PC-3 (cell line): Measurements from ENCODE around the gene IRF5. TPM values are rescaled to one million over a fixed set of nuclear protein-coding genes. Genes with fewer than 3 reads are reported as not detected.
"Not testable (repeated sequence)": the region's sequence is repeated elsewhere in the genome, so short reads cannot be mapped to it uniquely, and the experiment has no call there.

ENCODE experiments used
- ATAC-seq: fragments of 200-7000 bp; cut with Tn5 transposase; 2 replicates; pipeline ENCODE4 v1.9.1; 2020; ENCODE audit warnings: mild to moderate bottlenecking, moderate library complexity
- BruUV-seq: library from RNA; stranded (reverse); fragments of 400-500 nt; replicated peaks from 2 replicates; lab custom pipeline; 2021; lab: Mats Ljungman, UMichigan
- CTCF ChIA-PET: fragments of 300-600 bp; sonication (Branson Sonifier 250); formaldehyde crosslinking; loops from one replicate; lab custom pipeline; 2022; ENCODE audit warnings: antibody characterized with exemption; lab: Charles Lee
- POLR2A ChIA-PET: fragments of 300-600 bp; sonication (Branson Sonifier 250); formaldehyde crosslinking; loops from one replicate; lab custom pipeline; 2022; ENCODE audit warnings: antibody characterized with exemption; ENCODE audit not compliant: unreplicated experiment; lab: Charles Lee
- DNase-seq: peaks from one replicate; pipeline ENCODE4 v3.0.0-alpha.2; 2015
- H2AFZ ChIP-seq: fragments of 300-600 bp; sonication (generic); 2 replicates; pipeline ENCODE4 v1.6.0; 2016; ENCODE audit warnings: antibody characterized with exemption, low read length
- H3F3A ChIP-seq: fragments of 300-600 bp; sonication (generic); one replicate; pipeline ENCODE4 v1.6.0; 2017; ENCODE audit warnings: antibody characterized with exemption, low read length, control low read depth, mild to moderate bottlenecking; ENCODE audit not compliant: unreplicated experiment
- H3K27ac ChIP-seq: fragments of 300-600 bp; sonication (generic); 2 replicates; pipeline ENCODE4 v1.5.1; 2016; ENCODE audit warnings: mild to moderate bottlenecking, low read length
- H3K27me3 ChIP-seq: fragments of 300-600 bp; sonication (generic); 2 replicates; pipeline ENCODE4 v1.6.1; 2016; ENCODE audit warnings: low read length, mixed read lengths
- H3K36me3 ChIP-seq: fragments of 300-600 bp; sonication (generic); 2 replicates; pipeline ENCODE4 v1.6.1; 2016; ENCODE audit warnings: low read depth, mixed run types, low read length, mixed read lengths
- H3K4me1 ChIP-seq: fragments of 300-600 bp; sonication (generic); 2 replicates; pipeline ENCODE4 v1.5.1; 2016; ENCODE audit warnings: low read length; ENCODE audit not compliant: insufficient read depth
- H3K4me2 ChIP-seq: fragments of 300-600 bp; sonication (generic); 2 replicates; pipeline ENCODE4 v1.6.0; 2016; ENCODE audit warnings: low read length
- H3K4me3 ChIP-seq: fragments of 300-600 bp; sonication (generic); 2 replicates; pipeline ENCODE4 v1.5.1; 2016; ENCODE audit warnings: mild to moderate bottlenecking, low read length, mixed read lengths
- H3K79me2 ChIP-seq: fragments of 300-600 bp; sonication (generic); 2 replicates; pipeline ENCODE4 v1.6.1; 2017; ENCODE audit warnings: low read length, mixed read lengths
- H3K9ac ChIP-seq: fragments of 300-600 bp; sonication (generic); 2 replicates; pipeline ENCODE4 v1.6.0; 2016; ENCODE audit warnings: mild to moderate bottlenecking, low read length
- H3K9me2 ChIP-seq: fragments of 300-600 bp; sonication (generic); replicated peaks from 2 replicates; pipeline ENCODE4 v1.6.1; 2016; ENCODE audit warnings: mixed run types, low read length, mixed read lengths
- H3K9me3 ChIP-seq: fragments of 300-600 bp; sonication (generic); 2 replicates; pipeline ENCODE4 v1.6.1; 2016; ENCODE audit warnings: low read length, mixed read lengths
- H4K20me1 ChIP-seq: fragments of 300-600 bp; sonication (generic); 2 replicates; pipeline ENCODE4 v1.6.1; 2016; ENCODE audit warnings: low read length, mixed read lengths
- CTCF ChIP-seq: fragments of 300-600 bp; sonication (generic); conservative IDR thresholded peaks from 2 replicates; pipeline ENCODE4 v1.5.1; 2017; ENCODE audit warnings: antibody characterized with exemption, low read depth, mild to moderate bottlenecking, low read length
- EZH2 ChIP-seq: fragments of 300-600 bp; sonication (generic); IDR thresholded peaks from one replicate; pipeline ENCODE4 v1.6.1; 2017; ENCODE audit warnings: antibody characterized with exemption, mild to moderate bottlenecking, low read length; ENCODE audit not compliant: unreplicated experiment
- EZH2phosphoT487 ChIP-seq: fragments of 300-600 bp; sonication (generic); IDR thresholded peaks from 2 replicates; pipeline ENCODE4 v1.6.1; 2018; ENCODE audit warnings: mild to moderate bottlenecking, antibody characterized with exemption, low read length, borderline replicate concordance
- intact Hi-C: fragments of 100-400 bp; cut with micrococcal nuclease; formaldehyde crosslinking; loops from 2 replicates; pipeline ENCODE4 v1.9.0; 2023
- total RNA-seq: library from RNA; depleted of rRNA; stranded (reverse); fragments of >200 nt; gene quantifications from 2 replicates; pipeline ENCODE4 v1.2.3, GENCODE V29; 2014

IRF5 gene
- total RNA-seq, 1 experiment from 2014 or later, result 15.3 TPM

GRCh38 chr7:128910569-128910945 lies 27.2 kb upstream of the IRF5 start, which contains the start of gene KCP:
Gene KCP, minus strand, starts transcription at chr7:128910709. Its CDS starts 33 bp downstream, at chr7:128910676.
- Histone ChIP-seq H3K4me3 (no peak within 1 kb of the TSS), H3K9ac (no peak within 1 kb of the TSS), H3K27me3 (no peaks in the 10 kb centered on the region; the same call in 1 of the 2 replicates), H3K36me3 (no peaks in the 10 kb centered on the region), H3K79me2 (no peaks in the 10 kb centered on the region), H3K4me2 (peak within 1 kb of the TSS; percentile 48; the same call in 1 of the 2 replicates), H3K9me2 (no peaks in the 10 kb centered on the region), H3K4me1 (no peaks in the 10 kb centered on the region), H3K27ac (no peak within 1 kb of the TSS), H3K9me3 (no peaks in the 10 kb centered on the region), H2AFZ (peak within 1 kb of the TSS; percentile 25; the same call in 1 of the 2 replicates), H4K20me1 (no peaks in the 10 kb centered on the region), H3F3A (no peaks in the 10 kb centered on the region)
- ATAC-seq, result no peak
- BruUV-seq, result no TSS peak
- CTCF ChIA-PET, result no interaction called here
- intact Hi-C loops, result no loop called here
- POLR2A ChIA-PET, result no interaction called here
- TF ChIP-seq EZH2, result no peak
- TF ChIP-seq EZH2phosphoT487, result no peak
- TF ChIP-seq CTCF, result no peak
- DNase-seq, result no peak

GRCh38 chr7:128911423-128912031 lies 26.2 kb upstream of the IRF5 start:
- Histone ChIP-seq H3K4me1 (no peaks in the 10 kb centered on the region), H3K4me3 (no peak overlapping the region), H3F3A (no peaks in the 10 kb centered on the region), H3K27ac (no peak overlapping the region), H2AFZ (no peak overlapping the region), H4K20me1 (no peaks in the 10 kb centered on the region), H3K9me3 (no peaks in the 10 kb centered on the region), H3K9me2 (no peaks in the 10 kb centered on the region), H3K36me3 (no peaks in the 10 kb centered on the region), H3K9ac (no peak overlapping the region), H3K27me3 (no peaks in the 10 kb centered on the region; the same call in 1 of the 2 replicates), H3K79me2 (no peaks in the 10 kb centered on the region), H3K4me2 (no peak overlapping the region)
- POLR2A ChIA-PET, result no interaction called here
- no peak for DNase-seq
- ATAC-seq, result no peak
- intact Hi-C loops, result no loop called here
- BruUV-seq, result no TSS peak
- CTCF ChIA-PET, result no interaction called here
- TF ChIP-seq EZH2 (no peak), EZH2phosphoT487 (no peak), CTCF (no peak)

GRCh38 chr7:128912281-128912680 lies 25.4 kb upstream of the IRF5 start:
- no peaks in the 10 kb centered on the region; the same call in 1 of the 2 replicates for H3K27me3 ChIP-seq
- H3K36me3 ChIP-seq, result no peaks in the 10 kb centered on the region
- ATAC-seq (no peak), DNase-seq (no peak)
- no peaks in the 10 kb centered on the region for H3K4me1 ChIP-seq
- no peak overlapping the region for H3K9ac ChIP-seq
- H3K79me2 ChIP-seq, result no peaks in the 10 kb centered on the region
- H4K20me1 ChIP-seq, result no peaks in the 10 kb centered on the region
- no peak overlapping the region for H3K4me3 ChIP-seq
- no peak overlapping the region for H3K4me2 ChIP-seq
- TF ChIP-seq CTCF (no peak), EZH2phosphoT487 (no peak), EZH2 (no peak)
- BruUV-seq, result no TSS peak
- H2AFZ ChIP-seq, result no peak overlapping the region
- intact Hi-C loops, result no loop called here
- POLR2A ChIA-PET, result no interaction called here
- no peaks in the 10 kb centered on the region for H3K9me2 ChIP-seq
- no peaks in the 10 kb centered on the region for H3K9me3 ChIP-seq
- CTCF ChIA-PET, result no interaction called here
- H3F3A ChIP-seq, result no peaks in the 10 kb centered on the region
- no peak overlapping the region for H3K27ac ChIP-seq

- DNase-seq, H4K20me1 ChIP-seq, H3K36me3 ChIP-seq, H3K4me3 ChIP-seq, H3K27me3 ChIP-seq, H2AFZ ChIP-seq, H3K27ac ChIP-seq, H3K9ac ChIP-seq, CTCF ChIA-PET, H3K4me1 ChIP-seq, intact Hi-C loops, H3K9me2 ChIP-seq, H3K9me3 ChIP-seq, BruUV-seq, H3K79me2 ChIP-seq, H3F3A ChIP-seq, H3K4me2 ChIP-seq, POLR2A ChIA-PET, ATAC-seq: not testable (repeated sequence)
These were observed 24.8 kb upstream of the IRF5 start for GRCh38 chr7:128912709-128913495.
